ENCODE results near the gene CPSF4.

The CPSF4 gene

DNA sequence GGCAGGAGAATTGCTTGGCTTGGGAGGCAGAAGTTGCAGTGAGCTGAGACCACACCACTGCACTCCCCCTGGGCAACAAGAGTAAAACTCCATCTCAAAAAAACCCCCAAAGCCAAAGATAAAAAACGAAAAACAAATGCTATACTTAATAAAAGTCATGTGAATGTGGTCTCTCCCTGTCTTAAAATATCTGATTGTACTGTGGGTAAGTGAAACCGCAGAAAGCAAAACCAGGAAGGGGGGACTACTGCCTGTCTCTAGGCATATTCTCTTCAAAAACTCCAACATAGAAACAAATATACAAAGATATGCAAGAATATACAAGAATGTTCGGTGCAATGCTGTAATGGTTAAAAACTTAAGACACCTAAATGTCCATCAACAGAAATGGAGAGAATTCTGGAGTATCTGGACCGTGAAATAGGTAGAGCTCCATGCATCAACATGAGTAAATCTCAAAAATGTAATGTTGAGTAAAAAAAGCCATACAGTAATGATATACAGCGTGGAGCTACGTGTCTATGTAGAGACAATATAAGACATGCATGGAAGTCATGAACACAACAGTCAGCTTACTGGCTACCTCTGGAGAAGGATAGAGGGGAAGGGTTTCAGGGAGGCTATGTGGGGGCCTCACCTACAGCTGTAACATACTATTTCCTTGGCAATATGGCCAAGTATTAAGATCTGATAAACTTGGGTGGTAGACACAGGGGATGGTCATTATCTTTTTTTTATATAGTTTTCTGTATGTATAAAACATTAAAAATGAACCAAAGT, 59.2 kb downstream of the CPSF4 start:
- DNase-seq = no peak

DNA sequence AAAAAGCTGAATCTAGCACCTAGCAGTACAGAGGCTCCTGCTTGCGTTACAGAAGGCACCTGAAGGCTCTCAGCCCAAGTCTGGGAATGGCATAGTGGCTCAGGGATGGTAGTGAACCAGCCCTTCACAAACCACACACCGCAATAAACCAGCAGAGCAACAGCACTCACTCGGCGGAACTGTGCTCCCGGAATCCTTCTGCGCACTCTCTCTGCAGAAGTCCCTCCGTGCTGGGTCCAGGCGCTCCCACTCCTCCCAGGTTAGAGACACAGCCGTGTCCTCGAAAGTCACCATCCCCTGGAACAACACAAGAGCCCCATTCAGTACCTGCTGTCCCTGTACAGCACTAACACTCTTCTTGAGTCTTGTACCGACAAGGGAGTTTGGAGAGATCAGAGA, 59.8 kb downstream of the CPSF4 start:
- peak; percentile 19 for DNase-seq

DNA sequence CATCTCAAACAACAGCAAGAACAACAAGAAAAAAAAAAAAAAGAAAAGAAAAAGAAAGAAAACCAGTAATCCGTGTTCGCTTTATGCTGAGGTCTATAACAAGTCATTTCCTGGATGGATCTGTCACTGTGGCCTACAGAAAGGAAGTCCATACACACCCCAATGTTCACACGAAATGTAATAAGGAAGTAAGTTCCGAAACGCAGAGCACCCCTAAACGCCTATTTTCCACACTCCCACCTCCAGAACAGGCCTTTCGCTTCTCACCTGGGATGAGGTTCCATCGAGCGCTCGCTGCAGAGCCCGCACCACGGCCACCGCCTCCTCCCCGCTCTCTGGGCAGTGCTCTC, 60.6 kb downstream of the CPSF4 start:
- DNase-seq = no peak

DNA sequence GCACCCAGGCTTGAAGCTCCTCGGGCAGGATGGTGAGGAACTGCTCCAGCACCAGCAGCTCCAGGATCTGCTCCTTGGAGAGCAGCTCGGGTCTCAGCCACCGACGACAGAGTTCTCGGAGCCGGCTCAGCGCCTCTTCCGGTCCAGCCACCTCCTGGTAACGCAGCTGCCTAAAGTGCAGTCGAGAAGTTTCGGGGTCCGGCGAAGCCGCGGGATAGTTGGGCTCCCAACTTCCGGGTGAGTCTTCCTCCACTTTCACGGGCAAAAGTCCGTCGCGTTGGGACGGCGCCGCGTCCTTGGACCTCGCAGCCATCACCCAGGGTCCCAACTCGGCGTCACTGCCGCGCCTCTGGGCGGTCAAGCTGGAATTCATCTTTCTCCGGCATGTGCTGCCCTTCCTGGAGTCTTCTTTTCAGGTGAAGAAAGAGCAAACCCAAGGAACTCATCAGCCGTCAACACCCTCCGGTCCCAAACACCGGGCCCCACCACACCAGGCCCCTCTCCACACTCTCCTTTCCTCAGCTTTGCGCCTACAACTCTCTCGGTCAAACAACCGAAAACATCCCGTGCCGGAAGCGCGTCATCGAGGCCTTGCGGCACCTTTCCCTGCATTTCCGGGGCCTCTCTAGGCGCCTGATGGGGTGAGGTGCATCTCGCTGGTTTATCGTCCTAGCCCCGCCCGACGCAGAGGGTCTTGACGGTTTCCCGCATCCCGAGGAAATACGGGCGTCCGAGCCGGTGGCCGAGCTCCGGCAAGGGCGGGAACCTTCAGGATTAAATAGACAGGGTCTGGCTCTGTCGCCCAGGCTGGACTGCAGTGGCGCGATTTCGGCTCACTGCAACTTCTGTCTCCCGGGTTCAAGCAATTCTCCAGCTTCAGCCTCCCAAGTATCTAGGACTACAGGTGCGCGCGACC, 61.2 kb downstream of the CPSF4 start, which contains the start of gene ZNF394:
TSS of gene ZNF394 (minus strand) at position 561 of the 916 bp plus-strand sequence. CDS start at position 373, 188 bp downstream.
- peak; percentile 98 for DNase-seq

DNA sequence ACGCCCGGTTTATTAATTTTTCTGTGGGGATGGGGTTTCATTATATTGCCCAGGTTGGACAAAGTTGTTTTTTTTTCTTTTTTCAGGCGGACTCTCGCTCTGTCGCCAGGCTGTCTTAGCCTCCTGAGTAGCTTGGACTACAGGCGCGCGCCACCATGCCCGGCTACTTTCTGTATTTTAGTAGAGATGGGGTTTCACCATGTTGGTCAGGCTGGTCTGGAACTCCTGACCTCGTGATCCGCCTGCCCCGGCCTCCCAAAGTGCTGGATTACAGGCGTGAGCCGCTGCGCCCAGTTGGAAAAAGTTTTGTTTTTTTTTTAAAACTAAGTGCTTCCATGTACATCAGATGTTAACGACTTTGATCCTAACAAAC, 61.9 kb downstream of the CPSF4 start:
- no peak for DNase-seq

DNA sequence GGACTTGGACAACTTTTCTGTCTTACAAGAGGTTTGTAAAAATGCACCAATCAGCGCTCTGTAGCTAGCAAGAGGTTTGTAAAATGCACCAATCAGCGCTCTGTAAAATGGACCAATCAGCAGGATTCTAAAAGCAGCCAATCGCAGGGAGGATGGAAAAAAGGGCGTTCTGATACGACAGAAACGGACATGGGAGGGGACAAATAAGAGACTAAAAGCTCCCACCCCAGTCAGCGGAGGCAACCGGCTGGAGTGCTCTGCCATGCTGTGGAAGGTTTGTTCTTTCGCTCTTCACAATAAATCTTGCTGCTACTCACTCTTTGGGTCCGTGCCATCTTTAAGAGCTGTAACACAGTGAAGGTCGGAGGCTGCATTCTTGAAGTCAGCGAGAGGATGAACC, 62.5 kb downstream of the CPSF4 start:
- peak; percentile 38 for DNase-seq

DNA sequence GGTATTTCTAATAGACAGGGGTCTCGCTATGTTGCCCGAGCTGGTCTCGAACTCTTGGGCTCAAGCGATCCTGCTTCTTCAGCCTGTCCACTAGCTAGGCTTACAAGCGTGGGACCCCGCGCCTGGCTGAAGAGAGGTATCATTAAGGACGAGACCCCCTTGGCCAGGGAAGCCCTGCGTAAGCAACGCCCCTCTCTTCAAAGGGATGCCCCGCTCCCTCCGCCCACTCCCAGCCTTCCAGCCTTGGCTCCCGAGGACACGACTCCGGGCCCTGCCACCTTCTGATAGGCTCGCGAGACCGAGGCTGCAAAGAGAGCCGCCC, 65.5 kb downstream of the CPSF4 start:
- DNase-seq = peak; percentile 100

DNA sequence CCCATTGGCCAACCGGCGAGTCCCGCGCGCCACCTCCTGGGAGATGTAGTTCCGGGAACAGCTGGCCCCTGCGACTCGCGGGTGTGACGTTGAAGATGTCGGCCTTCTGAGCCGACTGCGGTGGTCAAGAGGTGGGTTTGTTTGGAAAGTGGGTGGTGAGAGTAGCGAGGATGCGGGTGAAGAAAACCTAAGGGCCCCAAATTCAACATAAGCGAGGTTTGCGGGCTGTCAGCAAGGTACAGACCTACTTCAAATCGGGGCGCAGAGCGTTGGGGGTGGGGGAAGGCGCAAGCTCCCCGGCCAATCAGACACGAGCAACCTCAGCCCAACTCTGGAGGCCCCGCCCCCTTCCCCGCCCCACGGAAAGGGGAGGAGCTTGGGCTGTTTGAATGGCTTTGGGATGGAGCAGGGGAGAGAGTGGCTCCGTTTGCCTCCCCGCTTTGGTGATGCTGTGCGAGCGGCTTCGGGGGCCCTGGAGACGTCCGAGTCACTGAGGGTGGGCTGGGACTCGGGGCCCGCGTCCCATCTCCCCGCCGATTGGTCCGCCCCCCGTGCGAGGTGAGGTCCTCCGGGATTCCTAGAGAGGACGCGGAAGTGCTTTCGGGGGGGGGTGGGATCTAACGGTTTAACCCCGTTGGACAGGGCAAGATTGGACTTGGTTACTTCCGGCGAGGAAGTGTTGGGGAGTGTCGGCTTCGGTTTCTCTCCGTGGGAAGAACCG, 66.0 kb downstream of the CPSF4 start, which contains the start of gene ZKSCAN5:
TSS of gene ZKSCAN5 (plus strand) at position 60 of the 721 bp plus-strand sequence. CDS start 1,383 bp downstream, outside the sequence.
- DNase-seq = peak; percentile 99

DNA sequence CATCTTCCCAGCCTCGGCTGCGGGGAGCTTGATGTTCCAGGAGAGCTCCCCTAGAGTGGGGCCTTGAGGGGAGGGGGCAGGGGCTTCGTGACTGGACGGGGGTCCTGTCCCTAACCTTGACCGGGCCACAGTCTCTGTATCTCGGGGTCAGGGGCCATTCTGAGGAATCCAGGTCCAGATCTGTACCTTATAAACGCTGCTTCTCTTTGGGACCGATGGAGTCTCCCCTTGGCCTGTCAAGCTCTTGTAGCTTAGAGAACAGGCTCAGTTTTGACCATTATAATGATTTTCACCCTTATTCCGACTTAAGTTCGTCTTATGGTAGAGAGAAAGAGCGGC, 66.5 kb downstream of the CPSF4 start:
- no peak for DNase-seq
